ENCODE results near the gene KRT33B.

Gene KRT33B

DNA sequence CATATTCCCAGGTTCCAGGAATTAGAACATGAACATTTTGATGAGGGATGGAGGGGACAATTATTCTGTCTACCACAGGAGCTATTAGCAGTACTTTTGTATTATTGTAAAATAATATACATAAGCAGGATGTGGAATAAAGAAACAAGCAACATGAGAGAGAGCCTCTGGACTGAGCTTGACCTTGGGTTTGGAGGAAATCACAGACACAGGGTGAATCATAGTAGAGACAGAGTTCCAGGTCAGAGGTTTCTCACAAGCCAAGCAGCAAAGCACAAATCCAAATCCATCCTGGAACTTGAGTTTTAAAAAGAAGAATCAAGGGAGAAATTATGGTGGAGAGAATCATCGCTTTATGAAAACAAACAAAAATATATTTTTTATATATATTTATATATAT lies 22.7 kb upstream of the KRT33B start:
- TF ChIP-seq FOXP2 (optimal IDR thresholded peaks at IDR 0.05; ENCODE audit: borderline replicate concordance, extremely low read depth, extremely low read length, insufficient read depth) (no peak), TAF1 (IDR thresholded peaks at IDR 0.05; ENCODE audit: borderline replicate concordance, insufficient read depth, low read length) (no peak)

- TF ChIP-seq TAF1 (IDR thresholded peaks at IDR 0.05; ENCODE audit: borderline replicate concordance, insufficient read depth, low read length) (no peak), SIN3A (IDR thresholded peaks at IDR 0.05; ENCODE audit: borderline replicate concordance, insufficient read depth, low read length) (no peak), FOXP2 (optimal IDR thresholded peaks at IDR 0.05; ENCODE audit: borderline replicate concordance, extremely low read depth, extremely low read length, insufficient read depth) (no peak), POLR2AphosphoS5 (IDR thresholded peaks at IDR 0.05; ENCODE audit: low read depth, low read length) (no peak)
- TF ChIP-seq, protein P1, sequence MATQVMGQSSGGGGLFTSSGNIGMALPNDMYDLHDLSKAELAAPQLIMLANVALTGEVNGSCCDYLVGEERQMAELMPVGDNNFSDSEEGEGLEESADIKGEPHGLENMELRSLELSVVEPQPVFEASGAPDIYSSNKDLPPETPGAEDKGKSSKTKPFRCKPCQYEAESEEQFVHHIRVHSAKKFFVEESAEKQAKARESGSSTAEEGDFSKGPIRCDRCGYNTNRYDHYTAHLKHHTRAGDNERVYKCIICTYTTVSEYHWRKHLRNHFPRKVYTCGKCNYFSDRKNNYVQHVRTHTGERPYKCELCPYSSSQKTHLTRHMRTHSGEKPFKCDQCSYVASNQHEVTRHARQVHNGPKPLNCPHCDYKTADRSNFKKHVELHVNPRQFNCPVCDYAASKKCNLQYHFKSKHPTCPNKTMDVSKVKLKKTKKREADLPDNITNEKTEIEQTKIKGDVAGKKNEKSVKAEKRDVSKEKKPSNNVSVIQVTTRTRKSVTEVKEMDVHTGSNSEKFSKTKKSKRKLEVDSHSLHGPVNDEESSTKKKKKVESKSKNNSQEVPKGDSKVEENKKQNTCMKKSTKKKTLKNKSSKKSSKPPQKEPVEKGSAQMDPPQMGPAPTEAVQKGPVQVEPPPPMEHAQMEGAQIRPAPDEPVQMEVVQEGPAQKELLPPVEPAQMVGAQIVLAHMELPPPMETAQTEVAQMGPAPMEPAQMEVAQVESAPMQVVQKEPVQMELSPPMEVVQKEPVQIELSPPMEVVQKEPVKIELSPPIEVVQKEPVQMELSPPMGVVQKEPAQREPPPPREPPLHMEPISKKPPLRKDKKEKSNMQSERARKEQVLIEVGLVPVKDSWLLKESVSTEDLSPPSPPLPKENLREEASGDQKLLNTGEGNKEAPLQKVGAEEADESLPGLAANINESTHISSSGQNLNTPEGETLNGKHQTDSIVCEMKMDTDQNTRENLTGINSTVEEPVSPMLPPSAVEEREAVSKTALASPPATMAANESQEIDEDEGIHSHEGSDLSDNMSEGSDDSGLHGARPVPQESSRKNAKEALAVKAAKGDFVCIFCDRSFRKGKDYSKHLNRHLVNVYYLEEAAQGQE (IDR thresholded peaks at IDR 0.05; ENCODE audit: insufficient read depth in 1 of 2, low read depth in 2 of 2, low read length in 2 of 2), result no peak
These were observed 21.9 kb upstream of the KRT33B start for GRCh38 chr17:41391535-41391934.

GRCh38 chr17:41390411-41390938 lies 20.9 kb upstream of the KRT33B start:
- TF ChIP-seq, protein P1 (IDR thresholded peaks at IDR 0.05; ENCODE audit: insufficient read depth in 1 of 2, low read depth in 2 of 2, low read length in 2 of 2), result no peak
- TF ChIP-seq POLR2AphosphoS5 (IDR thresholded peaks at IDR 0.05; ENCODE audit: low read depth, low read length) (no peak), FOXP2 (optimal IDR thresholded peaks at IDR 0.05; ENCODE audit: borderline replicate concordance, extremely low read depth, extremely low read length, insufficient read depth) (no peak), SIN3A (IDR thresholded peaks at IDR 0.05; ENCODE audit: borderline replicate concordance, insufficient read depth, low read length) (no peak)

GRCh38 chr17:41387670-41388069 lies 18.1 kb upstream of the KRT33B start:
- TF ChIP-seq TAF1 (IDR thresholded peaks at IDR 0.05; ENCODE audit: borderline replicate concordance, insufficient read depth, low read length), result no peak
- no peak for TF ChIP-seq FOXP2 (optimal IDR thresholded peaks at IDR 0.05; ENCODE audit: borderline replicate concordance, extremely low read depth, extremely low read length, insufficient read depth)
- no peak for TF ChIP-seq POLR2AphosphoS5 (IDR thresholded peaks at IDR 0.05; ENCODE audit: low read depth, low read length)
- TF ChIP-seq, protein P1 (IDR thresholded peaks at IDR 0.05; ENCODE audit: insufficient read depth in 1 of 2, low read depth in 2 of 2, low read length in 2 of 2), result no peak
- TF ChIP-seq SIN3A (IDR thresholded peaks at IDR 0.05; ENCODE audit: borderline replicate concordance, insufficient read depth, low read length), result no peak

DNA sequence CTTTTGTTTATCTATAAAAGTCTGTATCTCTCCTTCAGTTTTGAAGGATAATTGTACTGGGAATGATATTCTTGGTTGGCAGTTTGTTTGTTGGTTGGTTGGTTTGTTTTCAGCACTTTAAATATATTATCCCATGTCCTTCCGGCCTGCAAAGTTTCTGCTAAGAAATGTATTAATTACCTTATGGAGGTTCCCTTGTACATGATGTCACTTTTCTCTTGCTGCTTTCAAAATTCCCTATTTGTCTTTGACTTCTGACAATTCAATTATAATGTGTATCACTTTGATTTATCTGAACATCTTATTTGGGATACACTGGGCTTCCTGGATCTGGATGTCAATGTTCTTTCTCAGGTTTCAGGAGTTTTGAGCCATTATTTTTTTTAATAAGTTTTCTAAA lies 16.6 kb upstream of the KRT33B start:
- TF ChIP-seq FOXP2 (optimal IDR thresholded peaks at IDR 0.05; ENCODE audit: borderline replicate concordance, extremely low read depth, extremely low read length, insufficient read depth), result no peak
- TF ChIP-seq TAF1 (IDR thresholded peaks at IDR 0.05; ENCODE audit: borderline replicate concordance, insufficient read depth, low read length), result no peak
- no peak for TF ChIP-seq POLR2AphosphoS5 (IDR thresholded peaks at IDR 0.05; ENCODE audit: low read depth, low read length)
- TF ChIP-seq, protein P1 (IDR thresholded peaks at IDR 0.05; ENCODE audit: insufficient read depth in 1 of 2, low read depth in 2 of 2, low read length in 2 of 2), result no peak
- TF ChIP-seq SIN3A (IDR thresholded peaks at IDR 0.05; ENCODE audit: borderline replicate concordance, insufficient read depth, low read length), result no peak

Data from PFSK-1 (cell line).